A673 (cell line): ENCODE measurements around the gene RPS18. TPM values are rescaled to one million over a fixed set of nuclear protein-coding genes. Genes with fewer than 3 reads are reported as not detected.
"Not testable (repeated sequence)": the region's sequence is repeated elsewhere in the genome, so short reads cannot be mapped to it uniquely, and the experiment has no call there.

ENCODE experiments used
- BruUV-seq: library from RNA; stranded (reverse); fragments of 400-500 nt; replicated peaks from 2 replicates; lab custom pipeline; 2021; lab: Mats Ljungman, UMichigan
- CTCF ChIA-PET: fragments of 300-600 bp; sonication (Branson Sonifier 250); formaldehyde crosslinking; loops from one replicate; lab custom pipeline; 2022; ENCODE audit warnings: antibody characterized with exemption; lab: Charles Lee
- POLR2A ChIA-PET: fragments of 300-600 bp; sonication (Branson Sonifier 250); formaldehyde crosslinking; loops from one replicate; lab custom pipeline; 2022; ENCODE audit warnings: antibody characterized with exemption; ENCODE audit not compliant: low non-redundant PET; lab: Charles Lee
- DNase-seq: peaks from one replicate; pipeline ENCODE4 v3.0.0-alpha.2; 2015; ENCODE audit warnings: low spot score
- H3K27ac ChIP-seq: fragments of 200-600 bp; sonication (generic); 2 replicates; pipeline ENCODE4 v1.5.1; 2016; ENCODE audit warnings: mixed run types, low read depth, mild to moderate bottlenecking, mixed read lengths, antibody characterized with exemption, low read length; ENCODE audit not compliant: poor library complexity, severe bottlenecking
- H3K27me3 ChIP-seq: fragments of 200-600 bp; sonication (generic); replicated peaks from 2 replicates; pipeline ENCODE4 v1.6.1; 2017; ENCODE audit warnings: mixed run types, low read depth, mild to moderate bottlenecking, mixed read lengths, antibody characterized with exemption, low read length; ENCODE audit not compliant: insufficient read depth, poor library complexity
- H3K36me3 ChIP-seq: fragments of 200-600 bp; sonication (generic); 2 replicates; pipeline ENCODE4 v1.6.1; 2016; ENCODE audit warnings: mixed run types, mild to moderate bottlenecking, mixed read lengths, antibody characterized with exemption, low read length; ENCODE audit not compliant: insufficient read depth, poor library complexity, severe bottlenecking
- H3K4me1 ChIP-seq: fragments of 200-600 bp; sonication (generic); 2 replicates; pipeline ENCODE4 v1.6.1; 2017; ENCODE audit warnings: mixed run types, mild to moderate bottlenecking, mixed read lengths, antibody characterized with exemption, low read length; ENCODE audit not compliant: insufficient read depth, poor library complexity, severe bottlenecking
- H3K4me3 ChIP-seq: fragments of 200-600 bp; sonication (generic); 2 replicates; pipeline ENCODE4 v1.5.1; 2016; ENCODE audit warnings: low read depth, mixed run types, mild to moderate bottlenecking, mixed read lengths, low read length; ENCODE audit not compliant: poor library complexity, severe bottlenecking
- H3K9me3 ChIP-seq: fragments of 200-600 bp; sonication (generic); 2 replicates; pipeline ENCODE4 v1.6.1; 2016; ENCODE audit warnings: mixed run types, low read depth, mild to moderate bottlenecking, mixed read lengths, antibody characterized with exemption, low read length; ENCODE audit not compliant: poor library complexity, severe bottlenecking
- EZH2 ChIP-seq: fragments of 200-600 bp; sonication (generic); IDR thresholded peaks from 2 replicates; pipeline ENCODE4 v1.6.1; 2017; ENCODE audit warnings: borderline replicate concordance, low read depth, mild to moderate bottlenecking, mixed read lengths, antibody characterized with exemption, low read length; ENCODE audit not compliant: poor library complexity, severe bottlenecking
- intact Hi-C: fragments of 100-400 bp; cut with micrococcal nuclease; formaldehyde crosslinking; loops from one replicate; pipeline ENCODE4 v1.10.0; 2022; ENCODE audit not compliant: unreplicated experiment
- total RNA-seq: library from RNA; stranded (reverse); gene quantifications from 2 replicates; pipeline ENCODE4 v1.2.3, GENCODE V29; 2021
- TF ChIP-seq, protein P1 (sequence below): fragments of 300-800, 200-600 bp; sonication (generic); conservative IDR thresholded peaks from 2 replicates; pipeline ENCODE4 v1.5.1; 2017; ENCODE audit warnings: low read depth, mild to moderate bottlenecking, antibody characterized with exemption, low read length, moderate library complexity, mixed read lengths

The RPS18 gene
- total RNA-seq, 1 experiment from 2014 or later, result 1,781 TPM

GRCh38 chr6:33280539-33280938 lies 8.7 kb downstream of the RPS18 start:
- no peak overlapping the region for H3K27ac ChIP-seq
- peaks cover 14% of the 10 kb centered on the region for H3K4me1 ChIP-seq
- H3K9me3 ChIP-seq, result no peaks in the 10 kb centered on the region
- TF ChIP-seq EZH2, result no peak
- TF ChIP-seq, protein P1, sequence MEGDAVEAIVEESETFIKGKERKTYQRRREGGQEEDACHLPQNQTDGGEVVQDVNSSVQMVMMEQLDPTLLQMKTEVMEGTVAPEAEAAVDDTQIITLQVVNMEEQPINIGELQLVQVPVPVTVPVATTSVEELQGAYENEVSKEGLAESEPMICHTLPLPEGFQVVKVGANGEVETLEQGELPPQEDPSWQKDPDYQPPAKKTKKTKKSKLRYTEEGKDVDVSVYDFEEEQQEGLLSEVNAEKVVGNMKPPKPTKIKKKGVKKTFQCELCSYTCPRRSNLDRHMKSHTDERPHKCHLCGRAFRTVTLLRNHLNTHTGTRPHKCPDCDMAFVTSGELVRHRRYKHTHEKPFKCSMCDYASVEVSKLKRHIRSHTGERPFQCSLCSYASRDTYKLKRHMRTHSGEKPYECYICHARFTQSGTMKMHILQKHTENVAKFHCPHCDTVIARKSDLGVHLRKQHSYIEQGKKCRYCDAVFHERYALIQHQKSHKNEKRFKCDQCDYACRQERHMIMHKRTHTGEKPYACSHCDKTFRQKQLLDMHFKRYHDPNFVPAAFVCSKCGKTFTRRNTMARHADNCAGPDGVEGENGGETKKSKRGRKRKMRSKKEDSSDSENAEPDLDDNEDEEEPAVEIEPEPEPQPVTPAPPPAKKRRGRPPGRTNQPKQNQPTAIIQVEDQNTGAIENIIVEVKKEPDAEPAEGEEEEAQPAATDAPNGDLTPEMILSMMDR, result no peak
- peaks cover 44% of the 10 kb centered on the region for H3K36me3 ChIP-seq
- ChIA-PET POLR2A (interaction anchor here (0.5 kb wide), 1 partner anchor 65 kb away, joined by 5 read pairs; no protein-coding TSS in a partner anchor), CTCF (no interaction called here)
- H3K27me3 ChIP-seq, result no peaks in the 10 kb centered on the region
- BruUV-seq, result no TSS peak
- DNase-seq, result no peak
- intact Hi-C loops, result no loop called here
- no peak overlapping the region for H3K4me3 ChIP-seq

DNA sequence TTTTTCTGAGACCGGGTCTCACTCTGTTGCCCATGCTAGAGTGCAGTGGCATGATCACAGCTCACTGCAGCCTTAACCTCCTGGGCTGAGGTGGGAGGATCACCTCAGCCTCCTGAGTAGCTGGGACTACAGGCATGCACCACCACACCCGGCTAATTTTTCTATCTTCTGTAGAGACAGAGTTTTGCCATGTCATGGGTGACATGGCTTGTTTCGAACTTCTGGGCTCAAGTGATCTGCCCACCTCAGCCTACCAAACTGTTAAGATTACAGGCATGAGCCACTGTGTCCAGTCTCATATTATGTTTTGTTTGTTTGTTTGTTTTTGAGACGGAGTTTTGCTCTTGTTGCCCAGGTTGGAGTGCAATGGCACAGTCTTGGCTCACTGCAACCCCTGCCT lies 13.3 kb downstream of the RPS18 start:
- BruUV-seq, H3K4me3 ChIP-seq, H3K27ac ChIP-seq, intact Hi-C loops, POLR2A ChIA-PET, H3K9me3 ChIP-seq, H3K27me3 ChIP-seq, H3K4me1 ChIP-seq, CTCF ChIA-PET, DNase-seq: not testable (repeated sequence)
- H3K36me3 ChIP-seq, result peaks cover 38% of the 10 kb centered on the region

DNA sequence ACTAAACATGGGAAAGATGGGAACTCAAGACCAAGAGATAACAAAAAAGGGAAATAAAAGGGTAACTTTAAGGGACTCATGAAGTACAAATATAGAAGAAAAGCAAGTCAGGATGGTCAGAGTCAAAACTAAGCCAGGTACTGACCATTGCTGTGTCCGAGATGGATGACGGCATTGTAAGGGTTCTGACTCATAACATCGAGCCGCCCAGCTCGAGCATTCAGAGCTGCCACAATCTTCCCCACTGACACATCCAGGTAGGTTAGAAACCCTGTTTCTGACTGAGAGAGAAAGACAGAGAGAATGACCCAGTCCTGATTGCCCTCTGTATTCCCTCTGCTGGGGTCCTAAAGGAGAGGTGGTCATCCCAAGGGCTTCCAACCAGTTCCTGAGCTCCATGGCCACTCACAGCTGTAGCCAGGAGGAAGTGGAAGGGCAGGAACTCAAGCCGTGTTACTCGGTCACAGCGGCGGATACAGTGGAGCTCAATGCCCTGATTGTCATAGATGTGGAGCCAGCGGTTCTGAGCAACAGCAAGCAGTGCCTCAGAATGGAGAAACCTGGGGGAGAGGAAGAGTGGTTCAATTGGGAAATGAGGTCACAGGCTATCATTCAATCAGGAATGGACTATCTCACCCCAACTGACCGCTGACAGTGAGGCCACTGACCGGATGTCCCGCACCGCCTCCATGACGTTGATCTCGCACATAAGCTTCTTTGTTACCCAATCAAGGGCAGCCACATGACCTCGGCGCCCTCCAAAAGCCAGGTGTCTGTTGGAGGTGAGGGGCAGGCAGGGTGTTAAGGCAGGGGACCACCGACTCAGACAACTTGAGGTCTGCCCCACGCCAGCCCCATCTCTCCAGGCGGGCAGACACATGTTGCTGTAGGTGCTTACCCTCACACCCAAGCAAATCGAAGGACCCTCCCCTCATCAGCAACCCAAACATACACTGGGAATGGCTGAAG lies 15.4 kb downstream of the RPS18 start:
- no peaks in the 10 kb centered on the region for H3K27me3 ChIP-seq
- H3K36me3 ChIP-seq, result peaks cover 43% of the 10 kb centered on the region
- no peak for DNase-seq
- no peak for TF ChIP-seq EZH2
- TF ChIP-seq, protein P1, result no peak
- ChIA-PET POLR2A (no interaction called here), CTCF (no interaction called here)
- H3K4me3 ChIP-seq, result no peak overlapping the region
- no peaks in the 10 kb centered on the region for H3K9me3 ChIP-seq
- peaks cover 16% of the 10 kb centered on the region for H3K4me1 ChIP-seq
- H3K27ac ChIP-seq, result no peak overlapping the region
- intact Hi-C loops, result no loop called here
- no TSS peak for BruUV-seq
